ENCODE results near the gene LIX1L. TPM values are rescaled to one million over a fixed set of nuclear protein-coding genes. Genes with fewer than 3 reads are reported as not detected.
A peak's percentile ranks its signal among the peaks of the same experiment; 100 is the strongest.

LIX1L gene
- total and polyA plus RNA-seq, 8 donors = 2.9 to 10.3 (median 5.6) TPM

GRCh38 chr1:145887631-145888030, 70.2 kb downstream of the LIX1L start:
- WGBS, 2 donors = 46 to 49% methylated on average over 5 of the region's 5 CpGs
- no peak for FAIRE-seq
- DNase-seq = no peak
- TF ChIP-seq CTCF (IDR thresholded peaks at IDR 0.05) = no peak
- H3K4me3 ChIP-seq = no peak overlapping the region
- H3K27me3 ChIP-seq = no peaks in the 10 kb centered on the region
- H3K36me3 ChIP-seq = no peaks in the 10 kb centered on the region
- H3K9me3 ChIP-seq = no peaks in the 10 kb centered on the region
- intact Hi-C loops (cut with DNase I) = no loop called here
- peak overlapping the region in 2 of 4 donors; percentile 47 to 50 for H3K27ac ChIP-seq
- peaks cover 13 to 21% (median 18%) of the 10 kb centered on the region in 3 donors for H3K4me1 ChIP-seq
- no peak for ATAC-seq

- Histone ChIP-seq H3K27ac (no peak overlapping the region), H3K9me3 (no peaks in the 10 kb centered on the region), H3K36me3 (no peaks in the 10 kb centered on the region), H3K4me1 (peaks cover 7 to 13% (median 12%) of the 10 kb centered on the region in 3 donors), H3K27me3 (no peaks in the 10 kb centered on the region), H3K4me3 (no peak overlapping the region)
- DNase-seq = no peak
- no peak for ATAC-seq
- 78 to 79% methylated on average over 8 of the region's 8 CpGs for WGBS, 2 donors
- intact Hi-C loops (cut with DNase I) = no loop called here
- TF ChIP-seq CTCF (IDR thresholded peaks at IDR 0.05) = no peak
- FAIRE-seq = no peak
Observed at GRCh38 chr1:145886816-145887215, 71.0 kb downstream of the LIX1L start.

GRCh38 chr1:145886390-145886789, 71.4 kb downstream of the LIX1L start:
- peaks cover 5 to 9% (median 8%) of the 10 kb centered on the region in 3 donors for H3K4me1 ChIP-seq
- ATAC-seq (peak in 3 of 4 donors; percentile 8 to 27 (median 18)), FAIRE-seq (no peak), DNase-seq (no peak)
- H3K4me3 ChIP-seq = peak overlapping the region; percentile 50 to 69 (median 55)
- H3K27me3 ChIP-seq = no peaks in the 10 kb centered on the region
- no peaks in the 10 kb centered on the region for H3K9me3 ChIP-seq
- TF ChIP-seq CTCF (IDR thresholded peaks at IDR 0.05) = no peak
- intact Hi-C loops (cut with DNase I) = no loop called here
- 46 to 52% methylated on average over 11 of the region's 11 CpGs for WGBS, 2 donors
- H3K36me3 ChIP-seq = no peaks in the 10 kb centered on the region
- H3K27ac ChIP-seq = no peak overlapping the region

GRCh38 chr1:145885738-145886287, 72.0 kb downstream of the LIX1L start, which contains the start of gene ANKRD35:
Gene ANKRD35 (minus strand): TSS chr1:145885866. CDS start chr1:145885758, 108 bp downstream.
- peak within 1 kb of the TSS; percentile 50 to 69 (median 55) for H3K4me3 ChIP-seq
- no peaks in the 10 kb centered on the region for H3K36me3 ChIP-seq
- H3K27me3 ChIP-seq = no peaks in the 10 kb centered on the region
- 0 to 1% methylated on average over 32 to 36 of the region's 36 CpGs for WGBS, 2 donors
- TF ChIP-seq CTCF (IDR thresholded peaks at IDR 0.05) = no peak
- DNase-seq (peak; percentile 71 to 93 (median 80)), FAIRE-seq (no peak), ATAC-seq (peak; percentile 90 to 96 (median 96))
- intact Hi-C loops (cut with DNase I) = no loop called here
- peaks cover 0 to 3% (median 3%) of the 10 kb centered on the region in 3 donors for H3K4me1 ChIP-seq
- no peak within 1 kb of the TSS for H3K27ac ChIP-seq
- H3K9me3 ChIP-seq = no peaks in the 10 kb centered on the region

GRCh38 chr1:145884675-145885074, 73.1 kb downstream of the LIX1L start:
- Histone ChIP-seq H3K36me3 (no peaks in the 10 kb centered on the region), H3K4me3 (no peak overlapping the region), H3K27ac (no peak overlapping the region), H3K4me1 (no peaks in the 10 kb centered on the region), H3K9me3 (no peaks in the 10 kb centered on the region), H3K27me3 (no peaks in the 10 kb centered on the region)
- WGBS, 2 donors = 91 to 95% methylated on average over 1 of the region's 1 CpG
- no peak for TF ChIP-seq CTCF (IDR thresholded peaks at IDR 0.05)
- no peak for DNase-seq
- intact Hi-C loops (cut with DNase I) = no loop called here
- FAIRE-seq = no peak
- ATAC-seq = no peak
